GM12878 (cell line): Measurements from ENCODE around the gene C11orf58. TPM values are rescaled to one million over a fixed set of nuclear protein-coding genes. Genes with fewer than 3 reads are reported as not detected.

Source experiments
- ATAC-seq: fragments of 200-7000 bp; cut with Tn5 transposase; 3 replicates; pipeline ENCODE4 v1.9.1; 2020; ENCODE audit warnings: mild to moderate bottlenecking, moderate library complexity
- BruUV-seq: library from RNA; stranded (reverse); fragments of 400-500 nt; replicated peaks from 2 replicates; lab custom pipeline; 2021; lab: Mats Ljungman, UMichigan
- CTCF ChIA-PET: fragments of 300-600 bp; sonication (Branson Sonifier 250); formaldehyde crosslinking; extraction: SDS; loops from one replicate; lab custom pipeline; 2021; ENCODE audit warnings: inconsistent platforms; lab: Yijun Ruan, JAX
- POLR2A ChIA-PET: fragments of 350-600 bp; formaldehyde crosslinking; extraction: SDS; loops from one replicate; lab custom pipeline; 2021; ENCODE audit warnings: inconsistent platforms; lab: Charles Lee
- RAD21 ChIA-PET: fragments of 300-600 bp; sonication (Branson Sonifier 250); formaldehyde crosslinking; loops from one replicate; lab custom pipeline; 2023; ENCODE audit warnings: antibody characterized with exemption; ENCODE audit not compliant: unreplicated experiment; lab: Charles Lee
- SMC1A ChIA-PET: fragments of 300-600 bp; sonication (Branson Sonifier 250); formaldehyde crosslinking; loops from one replicate; lab custom pipeline; 2023; ENCODE audit not compliant: unreplicated experiment, uncharacterized antibody; lab: Charles Lee
- DNase-seq: peaks from one replicate; pipeline ENCODE4 v3.0.0-alpha.2; 2011; ENCODE audit warnings: low read depth, low spot score
- FAIRE-seq: peaks from 3 replicates; lab custom pipeline; 2011; peaks lifted over from hg19 to GRCh38; lab: Jason Lieb, UNC
- H2AFZ ChIP-seq: 2 replicates; pipeline ENCODE4 v1.6.0; 2011; ENCODE audit warnings: low read depth, low read length, control low read depth; ENCODE audit not compliant: control insufficient read depth
- H3K27ac ChIP-seq: 2 replicates; pipeline ENCODE4 v1.5.1; 2011; ENCODE audit warnings: control low read depth; ENCODE audit not compliant: control insufficient read depth, insufficient read depth
- H3K27me3 ChIP-seq, 2 experiments: replicated peaks in 1 of 2; 2 replicates each; pipeline versions ENCODE4 v1.6.0 to v1.6.1; 2011; ENCODE audit warnings: low read length in 1 of 2; ENCODE audit not compliant: control insufficient read depth in 2 of 2, insufficient read depth in 2 of 2
- H3K36me3 ChIP-seq, 2 experiments: 2 replicates each; pipeline ENCODE4 v1.5.1; 2011; ENCODE audit warnings: low read length in 1 of 2; ENCODE audit not compliant: control insufficient read depth in 2 of 2, insufficient read depth in 2 of 2
- H3K4me1 ChIP-seq: 2 replicates; pipeline ENCODE4 v1.6.1; 2011; ENCODE audit warnings: mild to moderate bottlenecking, low read length, moderate library complexity, mixed read lengths; ENCODE audit not compliant: control insufficient read depth, insufficient read depth
- H3K4me2 ChIP-seq: 2 replicates; pipeline ENCODE4 v1.6.0; 2011; ENCODE audit warnings: control low read depth; ENCODE audit not compliant: control insufficient read depth, insufficient read depth
- H3K4me3 ChIP-seq: fragments of 200-600 bp; sonication (generic); 2 replicates; pipeline ENCODE4 v1.5.1; 2016
- H3K79me2 ChIP-seq: 2 replicates; pipeline ENCODE4 v1.6.0; 2011; ENCODE audit warnings: low read length; ENCODE audit not compliant: control insufficient read depth, insufficient read depth
- H3K9ac ChIP-seq: 2 replicates; pipeline ENCODE4 v1.8.0; 2011; ENCODE audit warnings: low read length, control low read depth, mixed read lengths; ENCODE audit not compliant: control insufficient read depth, insufficient read depth
- H3K9me3 ChIP-seq: replicated peaks from 3 replicates; pipeline ENCODE4 v1.5.1; 2011; ENCODE audit warnings: mild to moderate bottlenecking, low read length; ENCODE audit not compliant: control insufficient read depth, insufficient read depth
- H4K20me1 ChIP-seq: 2 replicates; pipeline ENCODE4 v1.6.0; 2011; ENCODE audit not compliant: control insufficient read depth, insufficient read depth
- CHD2 ChIP-seq: IDR thresholded peaks from 2 replicates; pipeline ENCODE4 v1.6.1; 2011; ENCODE audit warnings: low read depth, low read length, improper control_type of control experiment, borderline replicate concordance
- E2F8 ChIP-seq: fragments of 450-650 bp; IDR thresholded peaks from 2 replicates; pipeline ENCODE4 v1.6.1; 2018; ENCODE audit warnings: mild to moderate bottlenecking, low read depth, moderate library complexity; ENCODE audit not compliant: partially characterized antibody
- KLF5 ChIP-seq: fragments of 450-650 bp; IDR thresholded peaks from 2 replicates; pipeline ENCODE4 v1.6.1; 2014; ENCODE audit warnings: mild to moderate bottlenecking; ENCODE audit not compliant: partially characterized antibody
- LARP7 ChIP-seq: fragments of 450-650 bp; IDR thresholded peaks from 2 replicates; pipeline ENCODE4 v1.6.1; 2017; ENCODE audit warnings: mild to moderate bottlenecking
- MEF2A ChIP-seq: IDR thresholded peaks from 2 replicates; pipeline ENCODE4 v1.6.1; 2011; ENCODE audit warnings: low read depth, mild to moderate bottlenecking, low read length, moderate library complexity; ENCODE audit not compliant: insufficient read depth
- MTA3 ChIP-seq: IDR thresholded peaks from 2 replicates; pipeline ENCODE4 v1.6.1; 2012; ENCODE audit warnings: low read length, inconsistent platforms, borderline replicate concordance
- NRF1 ChIP-seq: conservative IDR thresholded peaks from 2 replicates; pipeline ENCODE4 v1.6.1; 2011; ENCODE audit warnings: mild to moderate bottlenecking, low read depth, low read length, improper control_type of control experiment
- PKNOX1 ChIP-seq: fragments of 450-650 bp; IDR thresholded peaks from 2 replicates; pipeline ENCODE4 v1.6.1; 2016; ENCODE audit warnings: mild to moderate bottlenecking
- ZBTB11 ChIP-seq: fragments of 450-650 bp; formaldehyde crosslinking; IDR thresholded peaks from 2 replicates; pipeline ENCODE4 v1.5.0; 2022; ENCODE audit warnings: mild to moderate bottlenecking, missing genetic modification characterization
- ZNF274 ChIP-seq: IDR thresholded peaks from one replicate; pipeline ENCODE4 v1.8.0; 2011; ENCODE audit not compliant: insufficient read length, insufficient read depth
- WGBS: methylation state at CpG from one replicate; pipeline ENCODE4 v1.1.6; 2016; ENCODE audit warnings: low lambda C conversion rate; ENCODE audit not compliant: insufficient replicate concordance, insufficient coverage; ENCODE audit errors: missing lambda C conversion rate; 5-methylcytosine and 5-hydroxymethylcytosine counted together
- in situ Hi-C: fragments of 300-500 bp; cut with MboI; formaldehyde crosslinking; loops from 9 replicates; pipeline ENCODE4 v1.14.3; 2018; ENCODE audit warnings: mixed read lengths
- intact Hi-C: fragments of 100-400 bp; cut with micrococcal nuclease; formaldehyde crosslinking; loops from one replicate; pipeline ENCODE4 v1.14.2; 2022; ENCODE audit not compliant: unreplicated experiment
- polyA plus RNA-seq, 11 experiments: library from polyadenylated mRNA; depleted of rRNA in 4 of 11; unstranded in 6 of 11; stranded (reverse) in 5 of 11; fragments of >200 nt; fragmentation: Nextera tagmentation in 4 of 11; fragmentation: Illumina TruSeq in 1 of 11; extraction: Ambion mirVana in 4 of 11; extraction: Trizol in 1 of 11; gene quantifications; 1 replicate in 1 of 11; 2 replicates in 10 of 11; pipeline versions ENCODE4 v1.2.1 to v1.2.3, GENCODE V29; 2011 to 2016; ENCODE audit warnings: inconsistent platforms in 2 of 11, missing spikeins in 2 of 11, low read depth in 1 of 11
- total RNA-seq, 4 experiments: library from RNA; depleted of rRNA in 3 of 4; stranded (reverse); fragments of >200 nt in 3 of 4; fragmentation: Illumina TruSeq in 1 of 4; extraction: Trizol in 1 of 4; gene quantifications; 2 replicates each; pipeline versions ENCODE4 v1.2.1 to v1.2.3, GENCODE V29; 2013 to 2021

C11orf58 gene
- total and polyA plus RNA-seq, 10 of the 15 experiments (the other 5 are each of a cell fraction or from before 2014, with no cell fraction given): 98.2 to 379 (median 211) TPM

GRCh38 chr11:16764888-16765287 lies 26.4 kb downstream of the C11orf58 start:
- Histone ChIP-seq H3K4me2 (no peak overlapping the region), H4K20me1 (no peaks in the 10 kb centered on the region), H2AFZ (no peak overlapping the region), H3K36me3 (no peaks in the 10 kb centered on the region), H3K4me3 (no peak overlapping the region), H3K9ac (no peak overlapping the region), H3K27ac (no peak overlapping the region), H3K9me3 (no peaks in the 10 kb centered on the region), H3K79me2 (no peaks in the 10 kb centered on the region)
- no TSS peak for BruUV-seq
- intact Hi-C loops (no loop called here), in situ Hi-C loops (no loop called here)
- 56% methylated on average over 8 of the region's 8 CpGs for WGBS
- FAIRE-seq: no peak
- CTCF ChIA-PET: interaction anchor here (2.0 kb wide), 1 partner anchor 55 kb away, joined by 6 read pairs; no protein-coding TSS in a partner anchor
- TF ChIP-seq CHD2: no peak
- no peak for TF ChIP-seq NRF1
- TF ChIP-seq E2F8: no peak
- TF ChIP-seq, all 136 proteins: peak for 0
- ATAC-seq (no peak), DNase-seq (no peak)
- Histone ChIP-seq H3K4me1 (no peaks in the 10 kb centered on the region), H3K27me3 (no peaks in the 10 kb centered on the region)
- SMC1A ChIA-PET: interaction anchor here (2.6 kb wide), 1 partner anchor 20 kb away, joined by 8 read pairs; no protein-coding TSS in a partner anchor
- POLR2A ChIA-PET: no interaction called here
- RAD21 ChIA-PET: no interaction called here

GRCh38 chr11:16767137-16767536 lies 28.7 kb downstream of the C11orf58 start:
- DNase-seq (no peak), FAIRE-seq (no peak), ATAC-seq (no peak)
- SMC1A ChIA-PET: no interaction called here
- in situ Hi-C loops (no loop called here), intact Hi-C loops (no loop called here)
- Histone ChIP-seq H3K4me1 (no peaks in the 10 kb centered on the region), H3K9me3 (no peaks in the 10 kb centered on the region), H3K27ac (no peak overlapping the region), H3K4me2 (no peak overlapping the region), H3K4me3 (no peak overlapping the region), H3K36me3 (no peaks in the 10 kb centered on the region), H4K20me1 (no peaks in the 10 kb centered on the region), H3K27me3 (no peaks in the 10 kb centered on the region), H2AFZ (no peak overlapping the region), H3K79me2 (no peaks in the 10 kb centered on the region), H3K9ac (no peak overlapping the region)
- CTCF ChIA-PET: interaction anchor here (4.3 kb wide), 1 partner anchor 20 kb away, joined by 33 read pairs; no protein-coding TSS in a partner anchor
- WGBS: 3% methylated on average over 4 of the region's 4 CpGs
- POLR2A ChIA-PET: interaction anchor here (0.9 kb wide), 1 partner anchor 311 kb away, joined by 3 read pairs; the partner anchor contains the start of gene RPS13
- RAD21 ChIA-PET: no interaction called here
- BruUV-seq: no TSS peak
- TF ChIP-seq ZBTB11 (CRISPR knock-in tag) (no peak), MEF2A (no peak), LARP7 (no peak), KLF5 (no peak), CHD2 (no peak), ZNF274 (no peak), PKNOX1 (no peak), MTA3 (no peak)
